CD4-positive, alpha-beta T cell treated with Interleukin-2 at 100 ng/mL for 4 hours (primary cell): ENCODE measurements around the gene PLCB4.

Experiments
- DNase-seq: peaks from one replicate; pipeline ENCODE4 v3.0.0-alpha.2; 2020; ENCODE audit warnings: low spot score

The PLCB4 gene

GRCh38 chr20:9103955-9104354, 35.1 kb downstream of the PLCB4 start:
- no peak for DNase-seq

- no peak for DNase-seq
Measured at GRCh38 chr20:9108260-9108659, 39.4 kb downstream of the PLCB4 start.

DNA sequence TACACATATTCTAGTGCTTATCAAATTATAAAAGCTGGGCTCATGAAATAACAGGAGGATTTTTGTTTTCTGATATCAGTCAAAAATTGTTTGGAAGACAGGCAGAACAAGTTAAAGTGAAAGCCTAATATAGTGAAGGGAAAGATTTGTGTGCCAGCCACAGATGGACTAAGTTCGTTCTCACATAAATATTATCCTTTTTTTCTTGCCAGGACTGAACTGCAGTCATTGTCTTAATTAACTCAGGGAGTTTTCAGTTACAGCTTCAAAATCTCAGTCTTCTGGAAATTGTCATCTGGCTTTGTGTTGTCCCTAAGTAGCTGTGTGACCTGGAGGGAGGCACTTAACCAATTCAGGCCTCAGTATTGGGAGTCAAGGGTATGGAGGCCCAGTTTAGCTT, 40.7 kb downstream of the PLCB4 start:
- no peak for DNase-seq

GRCh38 chr20:9110365-9110764, 41.5 kb downstream of the PLCB4 start:
- DNase-seq, result no peak

DNA sequence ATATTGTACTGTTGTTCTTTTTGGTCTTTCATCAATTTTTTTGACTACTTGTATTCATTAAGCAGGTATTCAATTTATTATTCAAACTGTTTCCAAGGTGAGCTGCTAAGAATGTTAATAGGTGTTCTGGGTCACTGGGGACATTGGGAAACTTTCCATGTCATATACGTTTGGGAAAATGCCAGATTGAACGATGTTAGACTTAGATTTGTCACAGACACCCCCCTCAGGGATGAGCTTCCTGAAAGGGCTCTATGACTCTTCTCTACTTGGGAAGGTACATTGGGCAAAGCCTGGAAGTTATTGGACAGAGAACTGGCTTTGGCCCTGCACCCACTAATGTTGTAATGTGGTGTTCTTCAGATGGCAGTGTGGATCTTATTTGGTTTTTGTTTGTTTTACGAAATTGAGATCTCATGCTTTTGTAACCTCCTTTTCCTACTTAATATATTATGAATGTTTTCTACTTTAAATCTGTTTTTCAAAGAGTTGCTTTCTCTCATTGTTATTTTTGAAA, 42.1 kb downstream of the PLCB4 start:
- no peak for DNase-seq

DNA sequence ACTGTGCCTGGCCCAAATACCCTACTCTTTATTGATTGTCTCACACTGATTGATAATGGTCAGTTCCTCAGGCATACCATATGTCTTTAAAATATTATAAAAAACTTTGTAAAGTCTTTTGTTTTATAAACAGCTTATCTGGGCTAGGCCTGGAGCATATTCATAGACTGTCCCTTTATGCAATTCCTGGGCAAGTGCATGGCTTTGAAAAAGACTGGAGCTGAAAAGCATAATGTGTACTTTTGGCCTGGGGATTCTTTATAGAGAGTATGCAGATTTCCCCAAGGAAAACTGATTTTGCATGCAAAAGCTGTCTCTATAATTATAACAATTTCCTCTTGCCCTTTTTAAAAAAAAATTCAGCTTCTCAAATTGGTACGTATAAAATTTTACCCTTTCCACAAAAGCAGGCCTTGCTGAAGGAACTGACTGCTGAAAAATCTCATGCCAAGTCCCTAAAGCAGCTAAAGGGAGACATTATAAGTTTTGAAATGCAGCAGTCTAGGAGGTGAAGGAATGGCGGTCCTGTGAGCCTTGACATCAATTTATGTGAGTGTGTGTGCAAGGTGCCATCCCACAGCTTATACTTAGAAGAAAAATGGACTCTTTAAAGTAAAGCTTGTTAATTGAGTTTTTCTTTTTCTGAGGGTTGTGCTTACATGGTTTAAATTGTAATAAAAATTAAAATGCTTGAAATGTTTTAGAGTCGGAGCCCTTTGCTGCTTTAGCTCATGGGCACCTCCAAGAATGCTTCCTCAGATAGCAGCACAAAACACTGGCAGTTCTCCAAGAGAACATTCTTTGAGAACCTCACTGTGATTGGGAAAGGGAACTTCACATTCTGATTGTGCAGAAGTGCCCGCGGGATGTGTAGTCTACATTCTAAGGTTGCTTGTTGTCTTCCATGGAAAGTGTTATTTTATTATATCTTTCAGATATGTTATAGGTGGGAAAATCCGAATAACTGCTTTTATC, 43.9 kb downstream of the PLCB4 start:
- no peak for DNase-seq

GRCh38 chr20:9114709-9115108, 45.8 kb downstream of the PLCB4 start:
- no peak for DNase-seq

- DNase-seq, result no peak
Measured at GRCh38 chr20:9117548-9117947, 48.7 kb downstream of the PLCB4 start.

- DNase-seq, result no peak
Measured at GRCh38 chr20:9119776-9120175, 50.9 kb downstream of the PLCB4 start.

DNA sequence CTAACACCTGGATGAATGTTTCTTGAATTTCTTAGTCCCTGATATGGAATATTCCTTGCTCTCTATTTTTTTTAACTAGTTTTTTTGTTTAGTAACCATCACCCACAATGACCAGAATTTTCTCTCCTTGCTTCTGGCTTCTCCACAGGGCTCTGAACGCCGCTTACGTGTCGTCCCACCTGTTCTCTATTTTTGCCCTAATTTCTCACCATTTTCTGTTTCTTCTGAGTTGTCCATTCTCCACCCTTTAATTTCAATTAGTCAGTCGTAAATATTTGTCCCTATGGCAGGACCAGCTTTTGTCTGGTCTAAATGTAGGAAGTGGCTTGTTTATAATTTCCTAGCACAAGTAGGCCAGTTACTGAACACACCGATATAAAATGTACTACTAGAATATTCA, 52.3 kb downstream of the PLCB4 start:
- no peak for DNase-seq

GRCh38 chr20:9122571-9122970, 53.7 kb downstream of the PLCB4 start:
- DNase-seq, result no peak

- DNase-seq, result no peak
Measured at GRCh38 chr20:9126527-9126926, 57.6 kb downstream of the PLCB4 start.

GRCh38 chr20:9128568-9128967, 59.7 kb downstream of the PLCB4 start:
- no peak for DNase-seq

DNA sequence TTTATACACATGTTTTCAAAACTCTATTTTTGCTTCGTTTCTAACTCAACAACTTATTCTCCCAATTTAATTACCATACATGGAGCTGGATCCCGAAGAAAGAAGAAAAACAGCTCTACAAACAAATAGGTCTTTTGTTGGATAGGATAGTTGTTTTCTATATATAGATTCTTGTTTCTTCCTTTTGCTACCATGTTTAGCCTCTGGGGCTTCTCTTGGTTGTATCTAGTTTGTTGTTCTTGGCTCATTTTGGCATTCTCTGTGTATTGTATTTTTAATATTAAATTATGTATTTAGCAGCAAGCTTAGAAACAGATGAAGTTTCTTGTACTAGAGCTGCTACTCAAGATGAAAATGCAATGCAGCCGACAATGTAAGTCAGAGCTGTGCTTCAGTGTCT, 60.9 kb downstream of the PLCB4 start:
- DNase-seq, result no peak

- DNase-seq, result no peak
Measured at GRCh38 chr20:9130521-9130920, 61.6 kb downstream of the PLCB4 start.

DNA sequence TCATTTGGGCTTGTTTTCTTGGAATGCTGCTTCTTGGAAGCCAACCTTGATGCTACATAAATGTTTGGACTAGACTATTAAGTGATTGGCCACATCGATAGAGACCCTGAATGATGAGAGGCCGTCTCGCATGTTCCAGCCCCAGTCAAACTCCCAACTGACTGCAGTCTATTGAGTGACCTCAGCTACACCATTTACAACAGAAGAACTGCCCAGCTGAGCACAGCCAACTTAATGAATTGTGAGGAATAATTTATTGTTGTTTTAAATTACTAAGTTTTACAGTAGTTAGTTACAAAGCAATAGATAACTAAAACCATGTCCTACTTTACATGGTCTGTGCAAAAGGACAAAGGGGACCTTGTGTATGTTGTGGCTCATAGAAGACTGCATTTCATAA, 63.0 kb downstream of the PLCB4 start:
- no peak for DNase-seq

DNA sequence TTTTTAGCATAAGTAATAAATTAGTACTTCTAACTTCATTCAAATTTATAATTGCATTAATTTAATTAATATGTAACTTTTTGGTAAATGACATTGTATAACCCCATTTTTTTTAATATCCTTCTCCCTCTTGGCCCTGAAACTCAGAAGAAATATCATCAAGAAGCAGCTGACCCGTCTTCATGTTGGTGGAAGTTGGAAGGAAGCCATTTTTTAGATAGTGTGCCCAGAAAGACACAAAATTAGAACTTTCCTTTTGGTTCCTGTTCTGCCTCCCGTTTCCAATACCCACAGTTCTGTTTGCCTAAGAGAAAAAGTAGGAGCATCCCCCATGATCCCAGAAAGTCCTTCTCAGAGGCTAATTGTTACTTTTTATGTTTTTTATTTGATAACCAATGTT, 65.5 kb downstream of the PLCB4 start:
- no peak for DNase-seq

DNA sequence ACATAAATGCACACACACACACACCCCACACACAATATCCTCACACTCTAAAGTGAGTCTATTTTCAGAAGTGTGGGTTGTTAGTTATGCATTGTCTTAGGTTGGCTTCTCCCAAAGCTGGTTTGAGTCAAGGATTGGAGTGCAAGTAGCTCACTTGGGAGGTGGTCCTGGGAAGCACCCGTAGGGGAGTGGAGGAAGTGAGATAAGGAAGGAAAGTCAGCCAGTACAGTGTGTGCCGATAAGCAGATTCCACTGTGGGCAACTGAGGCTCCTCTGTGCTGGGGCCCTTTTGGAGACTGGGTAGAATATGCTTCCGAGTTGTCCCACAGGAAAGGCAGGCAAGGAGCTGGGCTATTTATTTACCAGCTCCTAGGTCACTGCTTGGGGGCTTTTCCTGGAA, 67.2 kb downstream of the PLCB4 start:
- no peak for DNase-seq

DNA sequence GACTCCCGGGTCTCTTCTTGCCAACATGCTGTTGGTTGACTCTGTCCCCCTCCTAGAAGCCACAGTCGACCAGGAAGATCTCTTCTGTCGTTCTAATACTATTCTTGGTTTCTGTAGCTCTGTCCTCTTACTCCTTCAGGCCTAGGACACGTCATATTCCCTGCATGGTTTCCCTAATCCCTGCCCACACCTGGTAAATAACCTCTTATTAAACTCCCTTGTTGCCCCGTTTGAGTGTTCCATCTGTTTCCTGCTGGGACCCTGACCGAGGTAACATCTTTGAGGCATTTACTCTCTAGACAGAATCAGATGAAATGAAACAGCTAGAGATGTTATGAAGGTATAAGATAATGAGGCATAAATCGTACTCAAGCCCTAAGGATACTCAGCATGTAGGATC, 68.1 kb downstream of the PLCB4 start:
- DNase-seq, result no peak

- DNase-seq, result no peak
Measured at GRCh38 chr20:9139106-9139833, 70.4 kb downstream of the PLCB4 start.

GRCh38 chr20:9140162-9140760, 71.4 kb downstream of the PLCB4 start:
- no peak for DNase-seq

DNA sequence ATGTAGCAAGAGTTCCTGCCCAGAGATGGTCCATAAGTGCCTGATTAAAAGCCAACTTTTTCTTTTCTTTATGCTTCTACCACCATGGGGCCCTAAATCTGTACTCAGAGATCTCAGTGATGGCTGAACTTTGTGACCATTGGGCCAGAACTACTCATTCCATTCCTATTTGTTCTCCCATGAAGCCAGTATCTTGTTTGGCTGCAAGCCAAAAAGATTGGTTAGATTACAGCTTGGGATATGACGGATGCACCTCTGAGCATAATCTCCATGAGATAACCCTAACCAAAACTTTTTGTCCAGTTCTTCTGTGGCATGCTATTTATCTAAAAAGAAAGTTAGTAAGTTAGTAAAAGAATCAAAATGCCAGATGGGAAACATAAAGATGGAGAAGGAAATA, 72.2 kb downstream of the PLCB4 start:
- no peak for DNase-seq

DNA sequence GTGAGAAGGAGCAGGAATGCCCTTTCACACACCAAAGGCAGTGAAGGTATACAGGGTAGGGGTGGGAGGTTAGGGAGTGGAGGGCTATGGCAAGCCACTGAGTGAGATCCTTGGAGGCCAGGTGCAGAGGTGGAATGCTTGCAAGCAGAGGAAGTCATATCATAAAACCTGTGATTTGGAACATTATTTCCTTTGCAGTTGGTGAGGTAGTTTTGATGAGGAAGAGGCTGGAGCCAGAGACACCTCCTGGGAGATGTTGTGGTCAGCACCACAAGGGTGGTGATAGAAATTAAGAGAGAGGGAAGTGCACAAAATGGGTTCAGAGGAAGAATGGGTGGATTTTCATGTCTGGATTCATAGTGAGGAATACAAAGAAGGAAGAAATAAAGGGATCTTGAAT, 73.0 kb downstream of the PLCB4 start:
- DNase-seq, result no peak
